GM18502 (cell line): ENCODE results near the gene CLIC1.

Experiments
- ATAC-seq: cut with Tn5 transposase; IDR thresholded peaks from one replicate; pipeline ENCODE4 v1.9.1; 2021; ENCODE audit warnings: mild to moderate bottlenecking; ENCODE audit not compliant: unreplicated experiment, poor library complexity

CLIC1 gene

GRCh38 chr6:31740397-31741223, 4.3 kb upstream of the CLIC1 start:
- ATAC-seq: peak; percentile 1

- peak; percentile 66 for ATAC-seq
Observed at GRCh38 chr6:31739639-31740396, 3.5 kb upstream of the CLIC1 start, which contains the start of gene MSH5. Gene MSH5, plus strand, starts transcription at chr6:31740005. Its CDS starts 462 bp downstream, at chr6:31740467.

- ATAC-seq: no peak
Observed at GRCh38 chr6:31737991-31738979, 2.0 kb upstream of the CLIC1 start.

- no peak for ATAC-seq
Observed at GRCh38 chr6:31737315-31737990, 1.1 kb upstream of the CLIC1 start.

GRCh38 chr6:31736768-31737314, 511 bp upstream of the CLIC1 start:
- ATAC-seq: no peak

GRCh38 chr6:31734821-31735406, 1.4 kb downstream of the CLIC1 start:
- ATAC-seq: peak; percentile 35

- ATAC-seq: no peak
Observed at GRCh38 chr6:31734247-31734820, 2.0 kb downstream of the CLIC1 start.

GRCh38 chr6:31733734-31734133, 2.6 kb downstream of the CLIC1 start:
- no peak for ATAC-seq

- ATAC-seq: no peak
Observed at GRCh38 chr6:31732029-31732428, 4.3 kb downstream of the CLIC1 start.

GRCh38 chr6:31730631-31731086, 5.7 kb downstream of the CLIC1 start:
- no peak for ATAC-seq

GRCh38 chr6:31729979-31730630, 6.2 kb downstream of the CLIC1 start:
- peak; percentile 34 for ATAC-seq

- ATAC-seq: peak; percentile 64
Observed at GRCh38 chr6:31729515-31729978, 6.8 kb downstream of the CLIC1 start.

- ATAC-seq: peak; percentile 11
Observed at GRCh38 chr6:31728767-31729514, 7.4 kb downstream of the CLIC1 start, which contains the start of gene DDAH2. Gene DDAH2, minus strand, starts transcription at chr6:31729299. Its CDS starts 138 bp downstream, at chr6:31729161.

- no peak for ATAC-seq
Observed at GRCh38 chr6:31727717-31728671, 8.3 kb downstream of the CLIC1 start.

GRCh38 chr6:31727034-31727716, 9.2 kb downstream of the CLIC1 start:
- peak; percentile 51 for ATAC-seq
